KG1 (cell line): ENCODE results near the gene MTM1.

ENCODE experiments used
- DNase-seq: peaks from one replicate; lab custom pipeline; 2025; lab: John Stamatoyannopoulos, UW

The MTM1 gene

GRCh38 chrX:150602743-150603142 lies 34.3 kb downstream of the MTM1 start:
- no peak for DNase-seq

GRCh38 chrX:150605603-150606002 lies 37.2 kb downstream of the MTM1 start:
- no peak for DNase-seq

DNA sequence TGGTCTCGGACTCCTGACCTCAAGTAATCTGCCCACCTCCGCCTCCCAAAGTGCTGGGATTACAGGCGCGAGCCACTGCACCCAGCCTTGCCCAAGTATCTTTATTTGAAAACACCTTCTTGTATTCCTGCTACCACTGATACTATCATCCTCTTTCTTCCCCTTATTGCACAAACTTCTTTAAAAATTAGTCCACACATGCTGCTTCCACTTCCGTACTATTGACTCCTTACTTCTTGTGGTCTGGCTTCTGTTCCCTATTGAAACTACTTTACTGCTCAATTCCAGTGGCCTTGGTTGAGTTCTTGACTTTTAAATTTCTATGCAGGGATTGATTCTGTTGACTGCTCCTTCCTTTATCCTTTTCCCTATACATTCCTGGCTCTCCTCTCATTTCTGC lies 38.8 kb downstream of the MTM1 start:
- no peak for DNase-seq

GRCh38 chrX:150610043-150610442 lies 41.6 kb downstream of the MTM1 start:
- no peak for DNase-seq

- DNase-seq, result no peak
Measured at GRCh38 chrX:150610446-150610845, 42.0 kb downstream of the MTM1 start.

DNA sequence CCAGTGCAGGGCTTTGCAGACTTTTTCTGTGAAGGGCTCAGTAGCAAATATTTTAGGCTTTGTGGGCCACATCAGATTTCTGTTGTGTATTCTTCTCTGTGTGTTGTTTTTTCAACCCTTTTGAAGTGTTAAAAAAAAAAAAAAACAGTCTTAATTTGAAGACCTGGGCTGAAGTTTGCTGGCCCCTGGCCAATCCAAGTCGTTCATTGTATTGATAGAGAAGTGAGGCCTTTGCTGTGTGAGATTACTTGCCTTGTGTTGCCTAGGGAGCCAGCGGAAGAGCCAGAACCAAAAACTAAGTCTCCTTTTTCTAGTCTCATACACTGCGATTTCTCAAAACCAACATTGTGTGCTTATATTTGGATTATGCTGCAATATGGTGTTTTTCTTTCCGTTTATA lies 46.9 kb downstream of the MTM1 start:
- no peak for DNase-seq

DNA sequence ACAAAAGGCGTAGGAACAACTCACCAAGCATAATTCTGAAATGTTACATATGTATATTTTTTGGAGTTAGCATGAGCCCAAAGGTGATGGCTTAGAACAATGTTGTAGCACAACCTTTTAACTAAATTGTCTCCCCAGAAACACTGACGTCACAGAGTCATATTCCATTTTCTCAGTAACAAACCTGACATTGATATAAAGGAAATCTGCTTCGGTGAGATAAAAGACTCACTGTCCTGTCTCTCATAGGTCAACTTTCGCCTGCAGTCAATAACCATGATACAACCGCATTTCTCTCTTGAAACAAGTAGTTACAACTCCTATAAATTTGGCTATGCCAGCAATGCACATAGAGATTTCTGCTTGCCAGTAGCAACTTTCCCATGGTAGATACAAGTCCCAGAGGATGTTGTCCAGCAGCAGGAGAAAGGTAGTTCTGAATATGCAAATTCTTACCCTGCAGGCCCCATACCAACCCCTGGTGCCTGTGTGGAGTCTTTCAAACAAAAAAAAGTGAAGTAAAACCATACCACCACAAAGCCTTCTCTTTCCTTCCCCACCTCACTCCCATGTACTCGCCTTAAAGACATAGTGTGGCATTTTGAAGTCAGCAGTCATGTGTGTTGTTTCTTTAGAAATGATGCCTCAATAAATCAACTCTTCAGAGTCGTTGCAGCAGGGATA lies 47.9 kb downstream of the MTM1 start:
- DNase-seq, result no peak

- DNase-seq, result no peak
Measured at GRCh38 chrX:150616863-150617198, 48.4 kb downstream of the MTM1 start.

DNA sequence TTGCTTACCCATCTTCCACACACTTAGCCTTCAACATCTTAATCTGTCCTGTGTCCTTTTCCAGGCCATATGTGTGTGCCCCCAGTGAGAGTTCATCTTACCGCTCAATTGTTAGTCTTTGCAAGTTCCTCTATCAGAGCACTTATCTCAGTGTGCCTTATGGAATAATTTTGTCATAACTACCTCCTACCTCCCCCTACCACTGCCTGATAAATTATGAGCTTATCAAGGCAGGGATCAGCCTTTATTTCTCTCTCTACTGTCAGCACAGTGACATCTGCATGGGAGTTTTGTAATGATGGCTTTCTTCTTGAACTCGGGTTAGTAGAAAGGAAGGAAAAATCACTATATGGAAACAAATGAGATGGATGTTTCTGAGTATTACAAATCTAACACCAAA lies 53.2 kb downstream of the MTM1 start:
- DNase-seq, result no peak

GRCh38 chrX:150623583-150623982 lies 55.2 kb downstream of the MTM1 start:
- no peak for DNase-seq

DNA sequence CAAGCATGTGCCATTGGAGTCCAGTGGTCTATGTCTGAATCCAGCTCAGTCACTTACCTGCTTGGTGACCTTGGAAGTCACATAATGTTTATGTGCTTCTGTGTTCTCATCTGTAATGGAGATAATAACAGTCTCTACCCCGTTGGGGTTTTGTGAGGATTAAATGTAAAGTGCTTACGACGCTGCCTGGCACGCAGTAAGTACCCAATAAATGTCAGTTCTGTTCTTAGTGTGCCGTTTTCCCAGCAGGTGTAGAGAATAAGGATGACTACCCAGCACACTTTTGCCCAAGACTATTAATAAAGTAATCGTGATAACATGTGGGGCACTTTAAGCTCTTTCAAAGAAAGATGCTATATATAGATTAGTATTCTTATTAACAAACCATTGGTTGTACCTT lies 56.7 kb downstream of the MTM1 start:
- DNase-seq, result no peak

GRCh38 chrX:150625875-150626274 lies 57.5 kb downstream of the MTM1 start:
- no peak for DNase-seq

- no peak for DNase-seq
Measured at GRCh38 chrX:150627957-150628356, 59.5 kb downstream of the MTM1 start.

DNA sequence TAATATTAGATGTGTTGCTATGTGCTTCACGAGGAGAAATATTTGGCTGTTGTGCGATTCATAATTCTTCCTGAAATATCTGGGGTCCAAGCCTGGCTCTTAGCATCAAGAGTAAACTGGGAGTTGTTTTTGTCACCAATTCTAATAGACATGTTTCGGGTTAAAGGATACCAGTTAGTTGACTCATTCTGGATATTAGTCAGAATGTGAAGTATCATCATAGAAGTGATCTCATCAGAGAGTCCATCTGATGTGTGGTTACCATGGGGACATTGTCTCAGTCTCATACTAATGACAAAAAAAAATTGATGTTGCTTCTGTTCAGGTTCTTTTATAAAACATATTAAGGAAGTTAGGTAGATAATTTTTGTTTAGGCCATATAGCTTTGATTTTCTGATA lies 67.5 kb downstream of the MTM1 start:
- DNase-seq, result no peak

DNA sequence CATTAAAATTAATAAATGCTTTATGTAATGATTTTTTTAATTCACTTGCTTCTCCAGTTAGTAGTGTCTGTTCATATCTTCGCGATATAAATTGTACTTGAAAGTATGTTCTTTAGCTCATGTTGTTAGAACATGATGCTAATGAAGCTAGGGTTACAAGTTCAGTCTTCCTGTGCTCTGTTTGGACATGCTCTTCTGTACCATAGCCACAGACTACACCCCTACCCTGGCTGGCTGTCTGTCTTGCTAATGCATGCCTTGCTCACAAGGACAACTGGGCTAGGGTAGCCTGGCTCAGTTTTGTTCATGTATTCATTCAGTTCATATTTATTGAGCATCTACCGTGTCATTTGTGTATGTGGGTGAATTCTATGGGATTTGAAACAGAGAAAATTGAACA lies 74.0 kb downstream of the MTM1 start:
- DNase-seq, result no peak

- no peak for DNase-seq
Measured at GRCh38 chrX:150643271-150643670, 74.8 kb downstream of the MTM1 start.

- DNase-seq, result no peak
Measured at GRCh38 chrX:150643958-150644357, 75.5 kb downstream of the MTM1 start.

DNA sequence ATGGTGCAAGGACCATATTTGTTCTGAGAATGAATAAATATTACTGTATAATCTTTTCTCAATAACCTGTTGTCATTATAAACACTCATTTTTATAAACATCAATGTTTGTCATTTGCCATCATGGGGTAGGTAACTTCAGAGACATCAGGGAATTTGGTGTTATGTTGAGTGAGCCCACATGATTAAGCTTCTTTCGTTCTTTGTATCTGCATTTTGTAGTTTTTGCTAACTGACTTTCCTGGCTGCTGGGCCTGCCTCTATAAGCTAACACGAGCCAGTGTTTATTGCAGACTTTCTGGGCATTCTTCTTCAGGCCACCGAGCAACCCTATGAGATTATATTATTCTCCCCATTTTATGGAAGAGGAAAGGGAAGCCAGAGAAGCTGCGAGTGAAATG lies 76.0 kb downstream of the MTM1 start:
- DNase-seq, result no peak

DNA sequence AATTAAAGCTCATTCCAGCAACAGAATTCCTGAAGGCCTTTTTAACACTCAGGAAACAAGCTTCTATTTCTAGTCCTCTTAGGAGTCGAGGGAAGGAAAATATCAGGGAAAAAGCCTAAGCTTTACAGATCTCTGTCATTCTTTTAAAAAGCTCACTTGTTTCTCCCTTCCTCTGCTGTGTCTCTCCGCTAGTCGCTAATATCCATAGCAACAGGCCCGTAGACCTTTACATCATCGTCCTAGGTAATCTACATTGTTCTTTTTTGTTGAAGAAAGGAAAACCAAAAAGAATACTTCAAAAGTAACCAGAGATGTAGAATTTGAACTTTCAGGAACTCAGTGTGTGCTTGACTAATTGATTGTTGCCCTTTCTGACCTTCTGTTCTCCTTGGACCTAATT lies 78.9 kb downstream of the MTM1 start:
- DNase-seq, result no peak

DNA sequence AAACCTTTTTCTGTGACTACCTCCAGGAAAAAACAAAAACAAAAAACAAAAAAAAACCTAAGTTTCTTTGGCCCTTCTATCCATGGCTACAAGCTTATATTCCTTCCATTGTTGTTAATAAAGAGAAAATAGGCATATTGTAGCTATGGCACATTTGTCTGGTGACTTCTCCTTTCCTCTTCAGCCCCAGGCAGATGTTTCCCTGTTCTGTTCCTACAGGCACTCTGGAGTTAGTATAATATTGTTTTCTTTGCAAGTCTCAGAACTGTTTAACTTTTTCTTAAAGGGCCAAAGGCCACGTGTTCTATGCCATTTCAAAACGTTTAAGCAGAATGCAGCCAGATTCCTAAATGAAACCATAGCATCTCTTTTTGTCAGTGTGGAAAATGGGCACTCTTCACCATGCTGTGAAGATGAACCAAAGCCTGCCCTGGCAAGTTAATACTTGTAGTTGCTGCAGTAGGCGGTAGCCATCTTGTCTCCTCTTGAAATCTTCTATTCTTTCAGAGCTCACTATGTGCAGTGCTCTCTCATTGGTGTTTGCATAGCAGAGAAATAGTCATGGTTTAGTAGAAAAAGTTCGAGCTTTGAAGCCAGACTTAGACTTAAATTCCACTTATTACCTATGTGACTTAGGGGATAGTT lies 80.0 kb downstream of the MTM1 start:
- no peak for DNase-seq

DNA sequence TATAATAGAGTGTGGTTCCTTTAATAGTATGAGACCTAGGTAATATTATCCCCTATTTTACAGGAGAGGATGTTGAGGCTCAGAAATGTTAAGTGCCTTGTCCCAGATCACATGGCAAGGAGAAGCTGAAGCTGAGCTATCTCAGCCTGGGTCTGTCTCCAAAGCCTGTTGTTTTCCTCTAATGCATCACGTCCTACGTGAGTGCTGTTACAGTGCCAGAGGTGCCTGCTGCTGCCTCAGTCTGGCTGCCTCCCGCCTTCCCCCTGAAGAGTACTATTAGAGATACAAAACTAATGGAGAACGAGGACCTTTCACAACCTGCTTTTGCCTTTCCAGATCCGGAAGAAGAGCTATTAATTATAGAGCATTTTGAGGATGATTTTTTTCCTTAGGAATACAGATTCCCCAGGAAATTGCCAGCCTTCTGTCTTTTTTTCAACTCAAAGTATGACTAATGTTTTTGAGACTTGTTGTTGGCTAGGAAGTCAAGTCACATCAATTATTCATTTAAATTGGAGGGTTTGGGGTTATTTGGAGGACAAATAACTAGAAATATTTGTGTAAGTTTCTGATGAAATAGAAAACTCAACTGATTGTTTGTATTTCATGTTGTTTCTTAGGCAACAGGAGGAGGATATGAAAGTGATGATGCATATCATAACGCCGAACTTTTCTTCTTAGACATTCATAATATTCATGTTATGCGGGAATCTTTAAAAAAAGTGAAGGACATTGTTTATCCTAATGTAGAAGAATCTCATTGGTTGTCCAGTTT lies 80.9 kb downstream of the MTM1 start:
- no peak for DNase-seq

- DNase-seq, result no peak
Measured at GRCh38 chrX:150651906-150652305, 83.5 kb downstream of the MTM1 start.

- DNase-seq, result no peak
Measured at GRCh38 chrX:150655788-150656187, 87.4 kb downstream of the MTM1 start.
